ENCODE measurements around the gene SLC25A13. TPM values are rescaled to one million over a fixed set of nuclear protein-coding genes. Genes with fewer than 3 reads are reported as not detected.

Gene SLC25A13
- total and polyA plus RNA-seq, 2 of the 8 experiments (the other 6 are each of a cell fraction or from before 2014, with no cell fraction given): 30.8 to 85.4 TPM

DNA sequence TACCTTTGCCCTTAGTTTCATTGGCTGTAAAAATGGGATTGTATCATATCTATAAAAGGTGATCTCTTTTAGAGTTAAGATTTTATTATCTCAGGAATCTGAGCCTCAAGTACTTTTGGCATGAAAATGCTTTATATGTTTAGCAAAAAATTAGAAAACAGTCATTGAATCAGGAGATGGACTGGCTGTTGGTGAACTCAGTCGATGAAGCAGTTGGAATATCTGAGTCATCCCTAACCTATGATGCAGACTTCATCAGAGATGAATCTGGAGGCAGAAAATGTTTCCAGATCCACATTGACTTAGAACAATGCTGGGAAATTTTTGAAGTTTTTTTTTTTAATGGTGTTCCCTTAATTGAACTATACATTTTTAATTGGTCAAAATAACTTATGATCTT lies 228.5 kb downstream of the SLC25A13 start:
- ChIA-PET CTCF (ENCODE audit: partially characterized antibody) (no interaction called here), POLR2A (ENCODE audit: partially characterized antibody) (no interaction called here)
- WGBS, 2 experiments (ENCODE audit: extremely low coverage in 1 of 2, insufficient coverage in 1 of 2, insufficient read length in 1 of 2, insufficient replicate concordance in 2 of 2, low coverage in 1 of 2, low lambda C conversion rate in 2 of 2, missing lambda C conversion rate in 1 of 2): 83% methylated on average over 1 of the region's 1 CpG; no CpG with 5 or more reads in 1 of the 2 experiments

More for the DNA sequence above, 228.5 kb downstream of the SLC25A13 start:
- Histone ChIP-seq H3K27ac (ENCODE audit: low read depth, low read length) (no peak overlapping the region), H3K23ac (ENCODE audit: insufficient read length) (no peak overlapping the region), H2BK20ac (ENCODE audit: low read length) (no peak overlapping the region), H3K4ac (replicated peaks; ENCODE audit: insufficient read length, low read depth, low read length) (no peak overlapping the region), H4K91ac (replicated peaks; ENCODE audit: insufficient read length, low read length) (no peak overlapping the region), H3K4me3 (ENCODE audit: extremely low read depth in 1 of 4, insufficient read depth in 2 of 4, low read depth in 3 of 4, low read length in 4 of 4) (no peak overlapping the region), H3K14ac (ENCODE audit: insufficient read length) (no peak overlapping the region), H3K4me2 (ENCODE audit: insufficient read depth in 1 of 2, low read depth in 2 of 2, low read length in 2 of 2) (no peak overlapping the region), H4K8ac (ENCODE audit: extremely low read depth, insufficient read depth, low read length) (no peak overlapping the region), H2BK12ac (ENCODE audit: low read depth, low read length) (no peak overlapping the region), H2AFZ (ENCODE audit: low read length) (no peak overlapping the region), H3K18ac (ENCODE audit: extremely low read depth, low read length) (no peak overlapping the region), H3K9me3 (ENCODE audit: insufficient read depth in 2 of 2, low read depth in 1 of 2, low read length in 1 of 2) (no peaks in the 10 kb centered on the region), H4K5ac (ENCODE audit: insufficient read length, low read depth, low read length) (no peak overlapping the region), H3K9ac (replicated peaks in 1 of 4; ENCODE audit: extremely low read depth in 1 of 4, low read depth in 3 of 4, low read length in 3 of 4) (no peak overlapping the region), H2BK5ac (ENCODE audit: low read depth, low read length) (no peak overlapping the region), H3K36me3 (ENCODE audit: control insufficient read depth in 2 of 4, insufficient read depth in 4 of 4, low read length in 3 of 4) (no peaks in the 10 kb centered on the region), H3K4me1 (replicated peaks in 1 of 4; ENCODE audit: control insufficient read depth in 3 of 4, insufficient read depth in 4 of 4, low read length in 3 of 4) (no peaks in the 10 kb centered on the region), H2BK120ac (replicated peaks; ENCODE audit: low read depth, low read length) (no peak overlapping the region), H4K20me1 (replicated peaks in 1 of 2; ENCODE audit: control insufficient read depth in 1 of 2, insufficient read depth in 2 of 2, low read length in 2 of 2) (no peaks in the 10 kb centered on the region), H3K79me2 (ENCODE audit: control insufficient read depth in 1 of 2, insufficient read depth in 2 of 2, low read length in 2 of 2) (no peaks in the 10 kb centered on the region), H3K79me1 (ENCODE audit: low read depth, low read length) (no peaks in the 10 kb centered on the region), H3K27me3 (replicated peaks in 1 of 4; ENCODE audit: control insufficient read depth in 3 of 4, extremely low read depth in 1 of 4, insufficient read depth in 3 of 4, low read length in 3 of 4) (no peaks in the 10 kb centered on the region), H3K23me2 (ENCODE audit: low read depth, low read length) (no peaks in the 10 kb centered on the region), H3K56ac (replicated peaks; ENCODE audit: insufficient read length, low read depth, low read length) (no peak overlapping the region), H2AK5ac (ENCODE audit: low read depth, low read length) (no peak overlapping the region), H2BK15ac (ENCODE audit: low read length) (no peak overlapping the region)
- no peak for FAIRE-seq
- no peak for DNase-seq (ENCODE audit: low read depth in 1 of 2, low spot score in 2 of 2)
- TF ChIP-seq CTBP2 (IDR thresholded peaks at IDR 0.05; ENCODE audit: borderline replicate concordance, insufficient read depth, insufficient read length, low read length): no peak
- TF ChIP-seq YY1 (IDR thresholded peaks at IDR 0.05; ENCODE audit: low read depth, low read length): no peak
- no peak for TF ChIP-seq RFX5 (IDR thresholded peaks at IDR 0.05; ENCODE audit: borderline replicate concordance, low read depth, low read length)
- no peak for TF ChIP-seq EP300 (IDR thresholded peaks at IDR 0.05; ENCODE audit: borderline replicate concordance in 1 of 2, low read depth in 2 of 2, low read length in 2 of 2)
- no peak for TF ChIP-seq CHD2 (IDR thresholded peaks at IDR 0.05; ENCODE audit: low read length)
- no peak for TF ChIP-seq BRCA1 (IDR thresholded peaks at IDR 0.05; ENCODE audit: low read depth, low read length)
- TF ChIP-seq ASH2L (IDR thresholded peaks at IDR 0.05; ENCODE audit: low read length): no peak

Measured in H1 (cell line).